HCEC 1CT (cell line): ENCODE results near the gene RRP15.
"Not testable (repeated sequence)": the region's sequence is repeated elsewhere in the genome, so short reads cannot be mapped to it uniquely, and the experiment has no call there.

Source experiments
- DNase-seq: peaks from one replicate; pipeline ENCODE4 v3.0.0-alpha.2; 2017

Gene RRP15

DNA sequence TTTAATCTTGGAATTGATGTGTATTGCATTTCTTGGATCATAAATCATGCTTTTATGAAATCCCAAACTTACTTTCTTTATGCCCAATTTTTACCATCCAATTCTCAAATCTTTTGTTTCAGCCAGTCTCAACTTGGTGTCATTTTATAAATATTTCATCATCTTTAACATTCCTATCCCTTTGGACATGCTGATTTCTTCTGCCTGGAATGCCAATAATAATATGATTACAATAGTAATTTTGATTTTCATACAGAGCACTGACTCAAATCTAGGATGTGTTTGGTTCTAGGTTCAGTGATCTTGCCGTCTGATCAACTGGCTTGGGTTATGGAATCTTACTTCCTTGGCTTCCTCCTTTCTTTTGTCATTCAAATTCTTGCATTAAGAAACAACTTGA, 12.8 kb downstream of the RRP15 start:
- DNase-seq, result peak; percentile 30

DNA sequence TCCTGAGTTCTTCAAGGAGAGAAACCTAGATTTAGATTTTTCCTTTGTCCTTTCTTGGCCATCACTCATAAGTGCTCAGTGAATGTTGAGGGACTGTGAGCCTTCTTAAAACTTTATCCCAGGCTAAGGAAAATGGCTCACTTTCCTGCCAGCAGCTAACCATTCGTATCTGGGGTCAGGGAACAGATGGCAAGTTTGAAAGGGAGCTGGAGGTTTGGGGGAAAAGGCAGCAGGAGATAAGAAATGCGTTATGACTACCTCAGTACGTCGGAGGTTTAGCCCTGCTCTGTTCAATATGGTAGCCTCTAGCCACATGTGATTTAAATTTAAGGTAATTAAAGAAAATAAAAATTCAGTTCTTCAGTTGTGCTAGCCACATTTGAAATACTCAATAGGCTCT, 13.3 kb downstream of the RRP15 start:
- no peak for DNase-seq

GRCh38 chr1:218299416-218299815, 14.3 kb downstream of the RRP15 start:
- peak; percentile 70 for DNase-seq

DNA sequence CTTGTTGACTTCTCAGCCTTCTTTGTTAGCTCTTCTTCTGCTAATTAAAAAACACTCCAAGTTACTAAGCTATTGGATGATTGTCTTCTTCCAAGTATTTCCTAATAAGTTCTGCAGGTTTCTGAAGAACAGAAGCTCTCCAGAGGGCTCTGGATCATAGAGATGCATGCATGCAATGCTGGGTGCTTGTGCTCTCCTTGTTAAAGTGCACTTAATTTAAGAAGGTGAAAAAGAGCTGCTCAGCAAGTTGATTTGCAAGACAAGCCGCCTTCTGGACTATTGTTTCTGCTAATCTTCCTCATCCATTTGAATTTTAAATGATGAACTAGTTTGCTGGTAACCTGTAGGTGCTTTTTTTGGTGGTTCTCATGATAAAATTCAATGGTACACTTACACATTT, 16.1 kb downstream of the RRP15 start:
- no peak for DNase-seq

DNA sequence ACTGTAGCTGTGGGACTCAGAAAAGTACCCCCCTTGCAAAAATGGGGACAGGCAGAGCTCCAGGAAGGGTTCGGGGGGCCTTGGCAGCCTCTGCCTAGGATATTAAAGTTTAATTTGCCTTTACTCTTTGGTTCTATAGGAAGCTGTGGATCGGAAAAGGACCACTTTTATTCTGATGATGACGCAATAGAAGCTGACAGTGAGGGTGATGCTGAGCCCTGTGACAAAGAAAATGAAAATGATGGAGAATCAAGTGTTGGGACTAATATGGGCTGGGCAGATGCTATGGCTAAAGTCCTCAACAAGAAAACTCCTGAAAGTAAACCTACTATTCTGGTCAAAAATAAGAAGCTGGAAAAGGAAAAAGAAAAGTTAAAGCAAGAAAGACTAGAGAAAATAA, 17.1 kb downstream of the RRP15 start:
- DNase-seq, result no peak

DNA sequence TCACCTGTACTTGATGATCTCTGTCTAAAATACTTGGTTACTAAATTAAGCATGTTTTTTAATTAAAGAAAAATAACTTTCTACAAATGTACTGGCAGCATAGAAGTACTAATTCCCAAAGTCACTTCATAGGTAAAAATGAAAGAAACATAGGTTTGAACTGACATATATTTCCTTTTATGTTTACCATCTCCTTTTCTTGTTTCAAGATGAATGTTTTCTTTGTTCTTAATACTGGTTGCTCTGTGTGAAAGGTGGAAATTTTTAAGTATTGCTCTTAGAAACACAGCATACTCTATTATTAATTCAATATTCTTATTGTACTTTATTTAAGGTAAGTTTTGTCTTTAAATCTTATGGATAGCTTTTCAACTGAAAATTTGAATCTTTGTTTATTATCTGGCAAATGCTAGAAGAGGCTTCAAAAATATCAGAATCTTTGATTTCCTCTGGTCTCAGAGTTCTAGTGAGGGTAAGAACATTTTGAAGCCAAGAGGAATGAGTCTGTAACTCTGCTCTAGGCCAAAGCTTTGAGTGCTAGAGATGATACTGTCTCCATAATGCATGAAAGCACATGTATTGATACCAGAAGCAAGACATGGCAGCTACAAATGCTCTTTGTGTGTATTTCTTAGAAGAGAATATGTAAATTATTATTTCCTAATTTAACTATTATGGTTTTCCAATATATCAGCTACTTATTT, 18.2 kb downstream of the RRP15 start:
- DNase-seq, result no peak

DNA sequence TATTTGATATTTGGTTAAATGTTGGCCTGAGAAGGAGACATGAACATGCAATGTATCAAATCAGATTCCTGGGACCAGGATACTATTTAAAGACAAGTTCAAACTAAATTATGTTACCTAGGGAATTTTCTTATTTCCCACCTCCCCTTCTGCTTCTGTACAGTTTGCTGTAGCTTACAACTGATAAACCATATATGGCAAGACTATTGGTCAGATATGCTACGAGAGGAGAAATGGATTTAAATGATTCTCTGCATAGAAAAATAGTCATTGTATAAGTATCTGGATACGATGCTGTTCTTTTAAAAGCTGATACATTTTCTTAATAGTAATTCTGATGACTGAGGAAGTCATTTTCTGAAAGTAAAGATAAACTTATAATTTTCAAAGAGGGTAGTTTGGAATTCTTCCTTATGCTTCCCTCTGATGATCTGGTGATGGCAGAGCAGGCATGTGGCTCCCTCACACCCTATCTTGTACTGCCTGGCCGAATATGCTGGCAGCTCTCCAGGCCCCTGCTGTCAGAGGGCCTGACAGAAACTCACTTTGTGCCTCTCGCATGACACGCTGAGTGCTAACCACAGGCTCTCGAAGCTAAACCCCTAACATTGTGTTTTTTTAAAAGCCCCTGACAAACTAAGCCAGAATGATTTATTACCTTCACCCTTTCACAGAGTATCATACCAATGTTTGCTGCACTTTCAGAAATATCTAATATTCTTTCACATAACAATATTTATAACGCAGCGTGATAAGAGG, 19.4 kb downstream of the RRP15 start:
- peak; percentile 21 for DNase-seq

DNA sequence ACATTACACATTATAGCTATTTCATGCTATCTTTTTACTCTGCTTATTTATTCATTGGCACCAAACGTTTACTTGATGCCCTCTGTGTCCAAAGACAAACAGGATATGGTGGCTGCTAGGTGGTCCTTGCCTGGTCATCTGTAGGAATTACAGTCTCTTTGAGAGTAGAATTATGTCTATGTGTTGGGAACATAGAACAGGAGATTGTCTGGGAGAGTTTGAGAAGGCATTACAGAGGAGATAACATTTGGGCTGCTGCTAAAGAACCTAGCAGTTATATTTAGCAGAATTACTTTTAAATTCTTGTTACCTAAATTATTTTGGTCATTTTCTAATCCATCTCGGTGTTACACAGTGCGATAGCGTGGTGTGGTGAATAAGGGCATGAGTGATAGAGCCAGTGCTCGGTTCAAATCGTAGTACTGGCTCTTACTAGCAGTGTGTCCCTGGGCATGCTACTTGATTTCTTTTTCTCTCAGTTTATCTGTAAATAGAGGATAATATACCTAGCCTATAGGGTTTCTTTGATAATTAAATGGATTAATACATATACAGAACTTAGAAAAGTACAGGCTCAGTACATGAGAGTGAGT, 20.5 kb downstream of the RRP15 start:
- DNase-seq, result no peak

GRCh38 chr1:218312509-218312908, 27.4 kb downstream of the RRP15 start:
- DNase-seq, result peak; percentile 43

DNA sequence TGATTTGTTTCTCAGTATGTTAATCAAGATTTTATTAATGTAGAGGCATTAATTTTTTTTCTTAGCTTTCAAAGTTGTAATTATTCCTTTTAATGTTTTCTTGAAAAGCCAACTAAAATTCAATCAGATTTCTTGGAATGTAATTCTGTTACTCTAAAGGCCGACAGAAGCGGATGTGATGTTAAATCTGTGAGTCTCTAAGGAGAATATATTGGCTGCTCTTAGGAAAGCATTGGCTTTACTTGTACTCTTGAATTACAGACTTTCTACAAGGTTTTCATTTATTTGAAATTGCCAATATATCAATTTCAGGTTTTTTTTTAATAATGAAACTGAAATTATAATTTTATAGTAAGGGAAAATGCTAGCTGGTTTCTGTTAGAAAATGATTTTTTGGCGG, 29.2 kb downstream of the RRP15 start:
- no peak for DNase-seq

GRCh38 chr1:218315638-218316037, 30.5 kb downstream of the RRP15 start:
- DNase-seq, result no peak

DNA sequence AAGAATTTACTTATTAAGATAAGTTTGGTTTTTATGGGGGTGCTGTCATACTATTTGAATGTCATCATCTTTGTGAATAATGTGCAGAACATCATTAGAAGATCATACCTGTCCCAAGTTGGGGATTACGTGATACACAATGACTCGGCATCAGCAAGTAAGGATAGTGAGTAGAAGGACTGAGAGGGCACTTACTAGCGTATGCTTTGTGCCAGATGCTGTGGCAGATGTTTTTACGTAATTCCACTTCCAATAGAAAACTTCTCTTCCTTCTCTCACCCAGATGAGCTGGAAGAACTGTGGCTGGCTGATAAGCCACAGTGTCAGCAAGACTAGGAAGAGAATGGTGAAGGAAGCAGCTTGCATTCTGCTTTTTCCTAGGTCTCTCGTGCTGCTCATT, 32.0 kb downstream of the RRP15 start:
- DNase-seq, result no peak

- not testable (repeated sequence) for DNase-seq
These were observed 35.1 kb downstream of the RRP15 start for GRCh38 chr1:218320182-218320581.

GRCh38 chr1:218322762-218323161, 37.7 kb downstream of the RRP15 start:
- no peak for DNase-seq

- no peak for DNase-seq
These were observed 38.6 kb downstream of the RRP15 start for GRCh38 chr1:218323568-218324225.

DNA sequence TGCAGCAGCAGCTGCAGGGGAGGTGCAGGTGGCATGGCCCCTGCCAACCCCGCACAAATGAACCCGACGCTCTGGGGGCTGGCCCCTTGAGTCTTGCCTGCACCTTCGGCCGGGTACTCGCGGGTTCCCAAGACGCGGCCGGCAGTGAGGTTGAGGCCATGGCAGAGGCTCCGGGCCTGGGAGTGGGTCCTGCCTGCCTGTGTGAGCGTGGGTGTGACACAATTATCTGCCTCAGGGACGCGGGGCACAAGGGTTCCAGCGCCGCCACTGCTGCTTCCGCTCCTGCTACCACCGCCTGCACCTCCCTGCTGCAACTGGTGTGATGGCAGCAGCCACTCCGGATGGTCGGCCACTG, 39.1 kb downstream of the RRP15 start:
- DNase-seq, result no peak

DNA sequence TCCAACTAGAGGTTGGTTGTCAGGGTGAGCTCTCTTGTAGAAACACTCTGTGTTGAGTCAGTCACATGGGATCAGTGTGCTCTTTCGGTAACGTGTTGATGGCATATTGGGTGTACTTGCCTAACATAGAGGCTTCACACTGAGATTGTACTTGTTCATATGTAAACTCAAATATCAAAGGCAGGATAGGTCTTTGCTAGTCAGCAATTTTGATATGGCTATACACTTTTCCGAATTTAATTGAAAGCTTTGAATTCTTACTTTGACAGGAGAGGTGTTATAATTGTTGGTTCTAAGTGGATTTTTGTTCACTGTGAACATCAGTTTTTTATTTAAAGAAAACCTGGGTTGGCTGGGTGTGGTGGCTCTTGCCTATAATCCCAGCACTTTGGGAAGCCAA, 43.7 kb downstream of the RRP15 start:
- DNase-seq, result no peak

DNA sequence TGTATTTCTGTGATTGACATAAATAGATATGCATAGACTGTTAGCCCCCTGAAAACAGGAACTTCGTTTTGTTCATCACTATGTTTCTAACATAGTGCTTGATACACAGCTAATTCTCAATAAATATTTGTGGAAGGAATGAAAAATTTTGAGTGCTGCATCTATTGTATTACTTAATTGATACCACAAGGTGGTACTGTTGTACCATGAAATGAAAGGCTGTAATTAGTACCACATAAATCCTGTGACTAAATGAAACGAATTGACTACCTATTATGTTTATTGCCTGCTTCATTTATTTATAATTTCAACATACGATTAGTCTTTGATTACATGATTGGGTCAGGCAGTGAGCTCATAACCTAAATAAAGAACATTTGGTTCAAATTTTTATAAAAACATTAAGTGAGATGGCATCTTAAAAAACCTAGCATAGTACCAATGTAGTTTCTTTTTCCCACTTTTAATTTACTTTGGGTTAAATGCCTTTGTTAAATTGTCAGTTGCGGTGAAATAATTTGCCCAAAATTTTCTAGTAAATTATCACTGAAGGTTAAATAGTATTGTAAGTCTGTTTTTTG, 45.0 kb downstream of the RRP15 start:
- DNase-seq, result peak; percentile 48

DNA sequence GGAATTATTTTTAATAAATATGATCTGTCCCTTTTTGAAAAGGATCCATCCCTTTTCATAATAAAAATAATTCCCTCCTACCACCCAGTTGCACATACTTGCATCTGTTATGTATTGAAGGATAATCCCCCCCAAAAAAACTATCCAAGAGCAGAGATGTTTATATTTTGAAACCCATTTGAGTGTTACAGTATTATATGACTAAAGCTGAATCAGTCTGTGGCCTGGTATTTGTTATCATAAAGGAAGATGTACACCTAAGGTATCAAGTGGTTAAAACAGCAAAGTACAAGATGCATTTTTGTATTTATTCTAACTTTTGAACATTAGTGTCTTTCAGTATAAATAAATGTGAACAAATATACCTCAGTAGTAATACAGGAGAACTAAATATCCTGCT, 47.3 kb downstream of the RRP15 start:
- peak; percentile 71 for DNase-seq

- no peak for DNase-seq
These were observed 51.2 kb downstream of the RRP15 start for GRCh38 chr1:218336328-218336727.

DNA sequence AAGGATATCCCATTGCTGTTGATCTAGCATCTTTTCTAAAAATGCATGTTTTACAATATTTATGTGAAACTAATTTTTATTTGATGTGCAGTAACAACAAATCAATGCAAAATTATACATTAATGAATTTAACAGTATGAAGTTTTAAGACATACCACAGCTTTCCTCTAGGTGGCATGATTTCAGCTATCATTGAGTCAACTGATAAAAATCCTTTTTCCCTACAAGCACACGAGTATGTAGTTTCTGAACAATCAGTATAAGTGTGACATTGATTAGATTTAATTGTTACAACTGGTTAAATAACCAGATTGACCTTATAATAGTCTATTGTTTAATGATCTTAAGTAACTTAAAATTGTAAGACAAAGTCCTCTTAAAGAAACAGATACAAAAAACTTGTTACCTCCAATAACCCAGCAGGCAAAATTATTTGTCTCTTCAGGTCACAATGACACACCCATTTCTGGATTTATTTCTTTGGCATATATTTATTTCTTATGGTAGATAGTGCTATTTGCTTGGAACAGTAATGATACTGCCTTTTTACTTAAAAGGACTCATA, 54.3 kb downstream of the RRP15 start:
- DNase-seq, result peak; percentile 41

DNA sequence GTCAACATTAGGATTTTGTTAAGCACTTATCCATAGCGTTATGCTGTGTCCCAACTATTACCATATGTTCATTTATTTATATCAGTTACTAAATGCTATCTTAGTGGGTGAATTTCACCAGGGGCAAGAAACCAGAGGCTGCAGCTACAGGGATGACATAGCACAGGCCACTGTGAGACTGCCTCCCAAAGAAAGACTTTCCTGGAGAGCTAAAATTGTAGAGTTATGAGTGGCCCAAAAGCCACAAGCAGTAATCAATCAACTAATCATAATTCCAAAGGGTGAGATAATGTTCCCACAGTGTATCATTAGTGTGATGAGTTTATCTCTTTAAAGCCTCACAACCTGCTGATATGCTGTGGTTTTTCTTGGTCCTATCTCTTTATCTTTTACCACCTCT, 56.2 kb downstream of the RRP15 start:
- DNase-seq, result no peak

DNA sequence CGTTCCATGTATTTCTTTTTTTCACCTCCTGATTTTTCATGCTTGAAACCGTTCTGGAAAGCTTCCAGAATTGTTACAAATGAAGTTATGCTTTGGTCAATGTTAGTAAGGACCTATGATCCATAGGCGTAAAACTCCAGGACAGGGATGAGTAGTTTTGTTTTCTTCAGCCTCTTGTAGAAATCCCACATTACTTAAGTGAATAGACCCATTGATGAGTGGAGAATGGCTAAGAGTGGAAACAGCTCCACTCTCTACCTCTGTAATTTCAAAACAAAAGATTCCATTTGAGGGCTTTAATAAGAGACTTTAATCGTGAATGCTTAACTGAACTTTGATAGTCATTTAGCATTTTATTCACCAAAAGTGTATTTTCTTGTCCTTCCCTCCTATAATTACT, 57.0 kb downstream of the RRP15 start:
- no peak for DNase-seq
